ENCODE results near the gene SPINDOC. TPM values are rescaled to one million over a fixed set of nuclear protein-coding genes. Genes with fewer than 3 reads are reported as not detected.

The SPINDOC gene
- total and polyA plus RNA-seq, 2 experiments from 2014 or later: 8.2 to 44.5 TPM

- no peak for DNase-seq (ENCODE audit: low read depth in 1 of 2, low spot score in 1 of 2)
- H3K27me3 ChIP-seq: no peaks in the 10 kb centered on the region
- H3K36me3 ChIP-seq: no peaks in the 10 kb centered on the region
- H3K4me1 ChIP-seq (ENCODE audit: low read depth): peaks cover 26% of the 10 kb centered on the region
- peak overlapping the region; percentile 23 for H3K27ac ChIP-seq
- TF ChIP-seq CTCF (IDR thresholded peaks at IDR 0.05; ENCODE audit: low read depth, low read length): no peak
- H3K9me3 ChIP-seq (ENCODE audit: low read depth): no peaks in the 10 kb centered on the region
- no peak overlapping the region for H3K4me3 ChIP-seq
These were observed 34.1 kb downstream of the SPINDOC start for GRCh38 chr11:63847363-63847762.

- TF ChIP-seq CTCF (IDR thresholded peaks at IDR 0.05; ENCODE audit: low read depth, low read length): no peak
- no peak for DNase-seq (ENCODE audit: low read depth in 1 of 2, low spot score in 1 of 2)
- Histone ChIP-seq H3K27me3 (no peaks in the 10 kb centered on the region), H3K27ac (no peak overlapping the region), H3K36me3 (no peaks in the 10 kb centered on the region), H3K4me1 (ENCODE audit: low read depth) (peaks cover 12% of the 10 kb centered on the region), H3K4me3 (no peak overlapping the region), H3K9me3 (ENCODE audit: low read depth) (no peaks in the 10 kb centered on the region)
These were observed 36.4 kb downstream of the SPINDOC start for GRCh38 chr11:63849691-63850090.

GRCh38 chr11:63850920-63851319, 37.7 kb downstream of the SPINDOC start:
- no peak for TF ChIP-seq CTCF (IDR thresholded peaks at IDR 0.05; ENCODE audit: low read depth, low read length)
- no peaks in the 10 kb centered on the region for H3K36me3 ChIP-seq
- H3K27ac ChIP-seq: no peak overlapping the region
- no peak overlapping the region for H3K4me3 ChIP-seq
- H3K27me3 ChIP-seq: no peaks in the 10 kb centered on the region
- no peaks in the 10 kb centered on the region for H3K9me3 ChIP-seq (ENCODE audit: low read depth)
- no peaks in the 10 kb centered on the region for H3K4me1 ChIP-seq (ENCODE audit: low read depth)
- DNase-seq (ENCODE audit: low read depth in 1 of 2, low spot score in 1 of 2): no peak

GRCh38 chr11:63851364-63851763, 38.1 kb downstream of the SPINDOC start:
- Histone ChIP-seq H3K27me3 (no peaks in the 10 kb centered on the region), H3K27ac (no peak overlapping the region), H3K36me3 (no peaks in the 10 kb centered on the region), H3K9me3 (ENCODE audit: low read depth) (no peaks in the 10 kb centered on the region), H3K4me1 (ENCODE audit: low read depth) (no peaks in the 10 kb centered on the region), H3K4me3 (no peak overlapping the region)
- TF ChIP-seq CTCF (IDR thresholded peaks at IDR 0.05; ENCODE audit: low read depth, low read length): no peak
- no peak for DNase-seq (ENCODE audit: low read depth in 1 of 2, low spot score in 1 of 2)

- Histone ChIP-seq H3K4me3 (no peak overlapping the region), H3K36me3 (no peaks in the 10 kb centered on the region), H3K27ac (no peak overlapping the region), H3K9me3 (ENCODE audit: low read depth) (no peaks in the 10 kb centered on the region), H3K4me1 (ENCODE audit: low read depth) (no peaks in the 10 kb centered on the region), H3K27me3 (no peaks in the 10 kb centered on the region)
- DNase-seq (ENCODE audit: low read depth in 1 of 2, low spot score in 1 of 2): no peak
- no peak for TF ChIP-seq CTCF (IDR thresholded peaks at IDR 0.05; ENCODE audit: low read depth, low read length)
These were observed 40.2 kb downstream of the SPINDOC start for GRCh38 chr11:63853476-63853875.

GRCh38 chr11:63854696-63855095, 41.4 kb downstream of the SPINDOC start:
- H3K4me1 ChIP-seq (ENCODE audit: low read depth): no peaks in the 10 kb centered on the region

More at GRCh38 chr11:63854696-63855095, 41.4 kb downstream of the SPINDOC start:
- no peak overlapping the region for H3K27ac ChIP-seq
- no peak for DNase-seq (ENCODE audit: low read depth in 1 of 2, low spot score in 1 of 2)
- no peak for TF ChIP-seq CTCF (IDR thresholded peaks at IDR 0.05; ENCODE audit: low read depth, low read length)
- H3K4me3 ChIP-seq: no peak overlapping the region
- no peaks in the 10 kb centered on the region for H3K27me3 ChIP-seq
- H3K36me3 ChIP-seq: no peaks in the 10 kb centered on the region
- no peaks in the 10 kb centered on the region for H3K9me3 ChIP-seq (ENCODE audit: low read depth)
